Activated T-cell treated with anti-CD3 and anti-CD28 coated beads for 24 hours (primary cell): ENCODE results near the gene MYL11.
"Not testable (repeated sequence)": the region's sequence is repeated elsewhere in the genome, so short reads cannot be mapped to it uniquely, and the experiment has no call there.

Experiments
- DNase-seq: peaks from one replicate; pipeline ENCODE4 v3.0.0-alpha.2; 2020; ENCODE audit warnings: low read depth

MYL11 gene

GRCh38 chr16:30396627-30397026 lies 22.0 kb downstream of the MYL11 start:
- DNase-seq, result not testable (repeated sequence)

DNA sequence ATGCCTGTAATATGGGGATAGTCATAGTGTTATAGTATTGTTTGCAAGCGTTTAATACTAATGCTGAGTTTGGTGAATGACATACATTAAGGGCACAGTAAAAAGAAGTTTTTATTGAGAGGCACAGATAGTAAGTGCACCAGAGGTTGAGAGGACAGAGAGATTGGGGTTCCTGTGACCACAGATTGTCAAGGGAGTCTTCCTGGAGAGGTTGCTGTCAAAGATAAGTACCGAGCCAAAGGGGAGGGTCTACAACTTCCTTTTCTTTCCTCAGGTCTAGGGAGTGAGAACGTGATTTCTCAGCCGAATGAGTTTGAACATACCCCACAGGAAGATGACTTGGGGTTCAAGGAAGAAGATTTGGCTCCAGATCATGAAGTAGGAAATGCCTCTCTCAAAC lies 22.5 kb downstream of the MYL11 start:
- DNase-seq, result no peak

DNA sequence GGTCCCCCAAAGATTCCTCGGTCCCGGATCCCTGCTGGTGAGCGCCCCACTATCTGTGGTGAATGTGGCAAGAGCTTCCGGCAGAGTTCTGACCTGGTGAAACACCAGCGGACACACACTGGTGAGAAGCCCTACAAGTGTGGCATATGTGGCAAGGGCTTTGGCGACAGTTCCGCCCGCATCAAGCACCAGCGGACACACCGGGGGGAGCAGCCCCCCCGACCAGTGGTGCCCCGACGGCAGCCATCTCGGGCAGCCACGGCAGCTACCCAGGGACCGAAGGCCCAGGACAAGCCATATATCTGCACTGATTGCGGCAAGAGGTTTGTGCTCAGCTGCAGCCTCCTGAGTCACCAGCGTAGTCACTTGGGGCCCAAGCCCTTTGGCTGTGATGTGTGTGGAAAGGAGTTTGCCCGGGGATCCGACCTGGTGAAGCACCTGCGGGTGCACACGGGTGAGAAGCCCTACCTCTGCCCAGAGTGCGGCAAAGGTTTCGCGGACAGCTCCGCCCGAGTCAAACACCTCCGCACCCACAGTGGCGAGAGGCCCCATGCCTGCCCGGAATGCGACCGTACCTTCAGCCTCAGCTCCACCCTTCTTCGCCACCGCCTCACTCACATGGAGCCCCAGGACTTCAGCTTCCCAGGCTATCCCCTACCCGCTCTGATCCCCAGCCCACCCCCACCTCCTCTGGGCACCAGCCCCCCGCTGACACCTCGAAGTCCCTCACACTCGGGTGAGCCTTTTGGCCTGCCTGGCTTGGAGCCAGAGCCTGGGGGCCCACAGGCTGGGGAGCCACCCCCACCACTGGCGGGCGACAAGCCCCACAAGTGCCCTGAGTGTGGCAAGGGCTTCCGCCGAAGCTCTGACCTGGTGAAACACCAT lies 23.4 kb downstream of the MYL11 start:
- DNase-seq, result no peak

DNA sequence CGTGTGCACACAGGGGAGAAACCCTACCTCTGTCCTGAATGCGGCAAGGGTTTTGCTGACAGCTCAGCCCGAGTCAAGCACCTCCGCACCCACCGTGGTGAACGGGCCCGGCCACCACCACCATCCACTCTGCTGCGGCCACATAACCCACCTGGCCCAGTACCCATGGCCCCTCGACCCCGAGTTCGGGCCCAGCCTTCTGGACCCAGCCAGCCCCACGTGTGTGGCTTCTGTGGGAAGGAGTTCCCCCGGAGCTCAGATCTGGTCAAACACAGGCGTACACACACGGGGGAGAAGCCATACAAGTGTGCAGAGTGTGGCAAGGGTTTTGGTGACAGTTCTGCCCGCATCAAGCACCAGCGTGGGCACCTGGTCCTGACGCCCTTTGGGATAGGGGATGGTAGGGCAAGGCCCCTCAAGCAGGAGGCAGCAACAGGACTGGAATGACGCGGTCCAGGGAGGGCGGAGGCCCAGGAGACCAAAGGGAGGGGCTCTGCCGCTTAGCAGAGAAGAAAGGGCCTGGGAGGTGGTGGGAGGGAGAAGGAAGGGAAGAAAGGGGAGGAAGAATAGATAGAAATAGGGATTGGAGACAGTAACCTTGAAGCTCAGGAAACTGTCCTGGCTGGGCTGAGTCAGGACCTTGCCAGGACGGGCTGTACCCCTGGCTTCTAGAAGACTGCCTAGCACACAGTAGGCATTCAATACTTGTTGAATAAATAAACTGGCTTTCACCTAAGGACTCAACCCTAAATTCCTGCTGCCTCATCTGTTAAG lies 24.2 kb downstream of the MYL11 start:
- DNase-seq, result no peak

- no peak for DNase-seq
Measured at GRCh38 chr16:30399435-30400186, 25.0 kb downstream of the MYL11 start.

DNA sequence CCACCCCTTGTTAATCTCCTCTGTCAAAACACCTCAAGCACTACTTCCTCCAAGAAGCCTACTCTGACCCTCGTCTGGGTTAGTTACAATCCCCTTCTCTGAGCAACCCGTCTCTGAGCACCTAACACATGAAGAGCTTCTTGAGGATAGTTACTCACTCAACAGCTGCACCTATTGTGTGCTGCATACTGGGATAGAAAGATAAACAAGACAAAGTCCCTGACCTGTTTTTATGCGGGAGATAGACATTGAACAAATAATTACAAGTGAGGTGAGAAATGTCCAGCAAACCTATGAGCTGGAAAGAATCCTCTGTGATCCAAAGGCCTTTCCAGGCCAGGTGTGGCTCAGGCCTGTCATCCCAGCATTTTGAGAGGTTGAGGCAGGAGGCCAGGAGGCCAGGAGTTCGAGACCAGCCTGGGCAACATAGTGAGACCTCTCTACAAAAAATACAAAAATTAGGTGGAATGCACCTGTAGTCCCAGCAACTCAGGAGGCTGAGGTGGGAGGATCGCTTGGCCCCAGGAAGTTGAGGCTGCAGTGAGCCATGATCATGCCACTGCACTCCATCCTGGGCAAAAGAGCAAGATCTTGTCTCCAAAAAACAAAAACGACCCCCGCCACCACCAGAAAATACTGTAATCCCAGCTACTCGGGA lies 27.3 kb downstream of the MYL11 start:
- no peak for DNase-seq

DNA sequence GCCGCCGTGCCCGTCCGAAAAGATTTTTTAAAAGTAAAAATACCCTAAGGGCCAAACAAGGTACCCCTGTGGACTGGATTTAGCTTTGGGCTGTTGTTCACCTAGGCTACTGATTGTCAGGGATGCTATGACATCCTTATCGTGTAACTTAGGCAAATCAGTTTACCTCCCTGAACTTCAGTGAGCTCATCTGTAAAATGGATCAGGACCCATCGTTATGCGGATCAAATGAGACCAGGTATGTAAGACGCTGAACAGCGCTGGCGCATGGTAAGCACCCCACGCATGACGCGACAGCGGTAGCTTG lies 32.1 kb downstream of the MYL11 start:
- DNase-seq, result no peak

GRCh38 chr16:30407102-30407803 lies 32.7 kb downstream of the MYL11 start, which contains the start of gene ZNF771:
Gene ZNF771 (plus strand): TSS chr16:30407606. CDS start chr16:30408054, 448 bp downstream.
- peak; percentile 90 for DNase-seq

GRCh38 chr16:30407804-30408534 lies 33.4 kb downstream of the MYL11 start:
- DNase-seq, result no peak

GRCh38 chr16:30409125-30410060 lies 34.8 kb downstream of the MYL11 start:
- peak; percentile 86 for DNase-seq

- no peak for DNase-seq
Measured at GRCh38 chr16:30413112-30413806, 38.7 kb downstream of the MYL11 start.

- DNase-seq, result no peak
Measured at GRCh38 chr16:30414159-30414558, 39.6 kb downstream of the MYL11 start.

DNA sequence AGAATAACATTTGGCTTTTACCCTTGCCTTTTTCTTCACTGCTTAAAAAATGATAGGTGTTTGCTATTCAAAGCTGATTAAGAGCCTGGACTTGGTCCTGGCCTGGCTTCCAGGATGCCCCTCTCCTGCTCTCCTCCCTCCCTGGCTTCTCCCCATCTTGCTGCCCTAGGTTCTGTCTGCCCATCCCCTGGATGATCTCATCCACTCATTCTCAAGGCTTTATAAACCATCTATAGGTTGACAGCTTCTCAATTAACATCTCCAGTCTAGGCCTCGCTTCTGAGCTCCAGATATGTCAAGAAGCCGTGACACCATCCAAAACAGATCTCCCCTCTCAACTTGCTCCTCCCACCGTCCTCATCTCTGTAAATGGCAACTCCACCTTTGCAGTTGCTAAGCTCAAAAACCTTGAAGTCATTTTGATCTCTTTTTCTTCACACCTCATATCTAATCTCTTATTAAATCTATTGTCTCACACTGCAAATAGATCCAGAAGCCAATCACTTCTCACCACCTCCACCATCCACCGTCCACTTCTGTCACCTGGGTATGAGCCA lies 41.5 kb downstream of the MYL11 start:
- no peak for DNase-seq

GRCh38 chr16:30416624-30417528 lies 42.3 kb downstream of the MYL11 start:
- no peak for DNase-seq

DNA sequence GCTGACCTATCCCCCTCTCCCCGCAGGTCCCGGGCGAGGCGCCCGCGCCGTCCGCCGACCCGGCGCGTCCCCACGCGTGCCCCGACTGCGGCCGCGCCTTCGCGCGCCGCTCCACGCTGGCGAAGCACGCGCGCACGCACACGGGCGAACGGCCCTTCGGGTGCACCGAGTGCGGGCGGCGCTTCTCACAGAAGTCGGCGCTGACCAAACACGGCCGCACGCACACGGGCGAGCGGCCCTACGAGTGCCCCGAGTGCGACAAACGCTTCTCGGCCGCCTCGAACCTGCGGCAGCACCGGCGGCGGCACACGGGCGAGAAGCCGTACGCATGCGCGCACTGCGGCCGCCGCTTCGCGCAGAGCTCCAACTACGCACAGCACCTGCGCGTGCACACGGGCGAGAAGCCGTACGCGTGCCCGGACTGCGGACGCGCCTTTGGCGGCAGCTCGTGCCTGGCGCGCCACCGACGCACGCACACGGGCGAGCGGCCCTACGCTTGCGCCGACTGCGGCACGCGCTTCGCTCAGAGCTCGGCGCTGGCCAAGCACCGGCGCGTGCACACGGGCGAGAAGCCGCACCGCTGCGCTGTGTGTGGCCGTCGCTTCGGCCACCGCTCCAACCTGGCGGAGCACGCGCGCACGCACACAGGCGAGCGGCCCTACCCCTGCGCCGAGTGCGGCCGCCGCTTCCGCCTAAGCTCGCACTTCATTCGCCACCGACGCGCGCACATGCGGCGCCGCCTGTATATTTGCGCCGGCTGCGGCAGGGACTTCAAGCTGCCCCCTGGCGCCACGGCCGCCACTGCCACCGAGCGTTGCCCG lies 43.1 kb downstream of the MYL11 start:
- peak; percentile 85 for DNase-seq

- no peak for DNase-seq
Measured at GRCh38 chr16:30418350-30419181, 44.0 kb downstream of the MYL11 start.
